H4 (cell line): ENCODE results near the gene CLMN. TPM values are rescaled to one million over a fixed set of nuclear protein-coding genes. Genes with fewer than 3 reads are reported as not detected.
A peak's percentile ranks its signal among the peaks of the same experiment; 100 is the strongest.
"Not testable (repeated sequence)": the region's sequence is repeated elsewhere in the genome, so short reads cannot be mapped to it uniquely, and the experiment has no call there.

Experiments used
- DNase-seq: peaks from one replicate; pipeline ENCODE4 v3.0.0-alpha.2; 2015; ENCODE audit warnings: low spot score
- total RNA-seq: library from RNA; depleted of rRNA; stranded (reverse); fragments of >200 nt; shearing (Covaris generic); gene quantifications from 2 replicates; pipeline ENCODE4 v1.2.3, GENCODE V29; 2014

CLMN gene
- total RNA-seq, 1 experiment from 2014 or later: 4.5 TPM

DNA sequence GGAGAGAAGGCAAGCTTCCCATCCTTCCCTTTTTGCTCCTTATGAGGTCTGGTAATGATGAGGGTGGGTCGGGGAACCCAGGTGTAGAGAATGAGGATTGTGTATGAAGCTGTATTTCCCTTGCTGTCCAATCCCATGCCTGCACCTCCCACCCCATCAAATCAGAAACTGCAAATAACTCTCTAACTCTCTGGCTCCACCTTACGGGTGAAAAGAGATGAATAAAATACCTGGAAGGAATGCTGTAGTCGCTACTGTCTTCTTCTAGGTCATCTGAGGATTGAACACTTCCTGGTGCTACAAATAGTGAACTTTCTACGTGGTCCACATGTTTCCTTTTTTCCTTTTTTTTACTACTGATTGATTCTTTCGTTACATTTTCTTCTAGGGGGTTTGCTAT, 123.4 kb downstream of the CLMN start:
- DNase-seq: no peak

DNA sequence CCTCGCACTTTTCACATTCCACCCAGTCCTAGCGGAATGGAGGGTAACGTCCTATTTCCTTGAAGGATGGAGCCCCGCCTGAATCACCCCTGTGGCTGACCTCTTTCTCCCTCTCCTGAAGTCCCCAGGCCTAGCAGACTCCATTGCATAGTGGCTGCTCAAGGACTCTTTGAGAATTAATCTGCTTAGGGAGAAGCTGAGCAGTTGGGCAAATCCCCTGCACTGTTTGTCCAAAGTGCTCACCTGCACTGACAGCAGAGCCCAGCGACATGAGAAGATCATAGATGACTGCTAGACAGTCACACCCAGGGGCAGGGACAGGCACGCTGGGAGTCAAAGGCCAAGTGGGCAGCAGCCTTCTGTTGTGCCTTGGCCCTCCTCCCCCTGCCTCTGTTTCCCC, 124.7 kb downstream of the CLMN start:
- DNase-seq: no peak

DNA sequence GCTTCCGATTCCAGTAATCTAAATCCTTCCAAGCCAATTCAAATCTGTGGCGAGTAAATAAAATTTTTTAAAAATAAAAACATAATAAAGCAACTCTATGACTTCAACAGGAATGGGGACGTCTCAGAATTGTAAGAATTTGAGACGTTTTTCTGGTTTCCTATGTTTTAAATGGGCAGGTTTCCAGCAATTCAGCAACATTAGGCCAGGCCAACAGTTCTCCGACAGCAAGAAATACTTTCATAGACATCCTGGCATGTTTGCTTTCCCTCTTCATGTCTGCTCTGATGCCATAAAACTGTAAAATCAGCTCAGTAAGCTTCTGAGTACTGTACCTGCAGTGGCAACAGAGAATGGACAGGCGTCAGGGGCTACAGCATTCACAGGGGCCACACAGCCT, 126.6 kb downstream of the CLMN start:
- no peak for DNase-seq

DNA sequence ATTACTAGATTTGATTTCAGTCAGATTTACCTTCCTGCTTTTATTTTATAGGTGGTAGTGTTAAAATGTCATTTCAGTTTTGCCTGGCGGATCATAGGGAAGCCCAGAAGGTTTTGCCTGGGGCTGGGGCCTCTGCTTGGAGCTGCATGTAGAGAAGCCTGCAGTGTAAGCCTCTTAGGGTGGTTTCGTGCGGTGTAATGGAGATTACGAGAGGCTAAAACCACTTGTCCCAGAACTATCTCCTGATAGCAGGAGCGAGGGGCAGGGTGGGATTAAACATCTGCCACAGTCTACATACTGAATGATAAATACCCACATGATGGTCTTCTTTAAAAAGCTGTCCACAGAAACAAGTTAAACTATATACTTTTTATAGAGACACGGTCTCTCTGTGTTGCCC, 127.4 kb downstream of the CLMN start:
- DNase-seq: no peak

DNA sequence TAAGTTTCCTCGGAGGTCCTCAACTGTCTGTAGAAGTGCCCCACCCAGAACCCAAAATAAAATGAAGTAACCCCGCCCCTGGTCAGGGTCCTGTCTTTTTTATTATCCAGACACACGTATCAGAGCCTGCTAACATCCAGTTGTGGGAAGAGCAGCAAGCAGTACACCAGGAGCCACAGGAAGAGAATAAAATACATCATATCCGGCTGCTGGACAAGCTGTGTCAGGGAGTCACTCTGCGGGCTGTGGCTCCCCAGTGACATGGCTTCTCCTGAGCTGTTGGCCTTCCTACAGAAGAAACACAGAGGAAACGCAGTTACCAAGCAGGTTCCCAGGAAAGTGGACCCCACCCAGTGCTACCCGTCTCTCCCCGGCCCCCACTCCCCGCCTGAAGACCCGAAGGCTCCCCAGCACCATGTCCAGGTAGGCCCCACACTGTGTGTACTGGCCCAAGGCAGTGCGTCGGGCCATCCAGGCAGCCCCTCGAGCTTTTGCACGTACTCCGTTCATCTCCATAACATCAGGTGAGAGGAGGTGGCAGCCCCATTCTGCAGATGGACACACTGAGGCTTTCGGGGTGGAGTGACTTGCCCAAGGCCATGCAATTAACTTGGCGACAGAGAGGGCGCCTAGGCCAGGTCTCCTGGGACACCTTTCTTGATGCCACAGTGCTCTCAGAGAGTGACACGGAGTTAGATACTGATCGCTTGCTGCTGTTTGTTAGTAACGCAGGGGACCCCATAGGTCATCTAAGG, 128.1 kb downstream of the CLMN start:
- no peak for DNase-seq

DNA sequence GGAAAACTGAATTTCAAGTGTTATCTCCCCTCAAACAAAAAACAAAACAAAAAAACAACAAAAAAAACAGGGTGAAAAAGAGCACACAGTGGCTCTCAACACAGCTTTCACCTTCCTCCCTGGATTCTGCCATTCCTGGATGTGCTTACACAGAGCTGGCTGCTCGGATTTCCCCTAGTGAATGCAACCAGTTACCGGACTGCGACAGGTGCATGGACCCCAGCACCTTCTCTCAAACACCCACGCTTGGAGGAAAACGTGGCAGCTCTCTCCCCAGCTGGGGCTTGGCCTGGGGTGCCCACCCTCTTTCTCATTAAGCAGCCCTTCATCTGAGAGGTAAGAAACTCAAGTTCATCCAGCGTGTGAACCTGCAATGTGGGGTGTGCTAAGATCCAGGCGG, 128.9 kb downstream of the CLMN start:
- no peak for DNase-seq

DNA sequence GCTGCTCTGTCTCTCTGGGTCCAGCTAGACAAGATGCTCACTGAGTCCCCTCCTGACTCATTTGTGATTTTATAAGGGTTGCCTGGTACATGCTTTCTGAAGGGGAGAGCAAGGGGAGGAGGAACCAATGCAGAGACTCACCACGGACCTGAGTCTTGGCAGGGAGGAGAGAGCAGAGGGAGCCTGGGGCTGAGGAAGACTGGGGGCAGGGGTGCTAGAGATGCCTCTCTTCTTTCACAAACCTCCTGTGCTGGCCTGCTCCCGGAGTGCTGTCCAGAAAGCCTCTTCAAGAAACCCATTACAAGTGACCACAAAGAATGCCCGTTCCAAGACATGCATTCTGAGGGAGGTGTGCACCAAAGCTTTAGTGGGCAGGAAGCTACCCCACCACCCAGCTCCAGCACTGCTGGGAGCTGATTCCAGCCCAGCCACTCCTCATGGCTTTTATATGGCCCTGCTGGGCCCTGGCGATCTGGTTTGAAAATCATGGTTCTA, 129.3 kb downstream of the CLMN start:
- no peak for DNase-seq

DNA sequence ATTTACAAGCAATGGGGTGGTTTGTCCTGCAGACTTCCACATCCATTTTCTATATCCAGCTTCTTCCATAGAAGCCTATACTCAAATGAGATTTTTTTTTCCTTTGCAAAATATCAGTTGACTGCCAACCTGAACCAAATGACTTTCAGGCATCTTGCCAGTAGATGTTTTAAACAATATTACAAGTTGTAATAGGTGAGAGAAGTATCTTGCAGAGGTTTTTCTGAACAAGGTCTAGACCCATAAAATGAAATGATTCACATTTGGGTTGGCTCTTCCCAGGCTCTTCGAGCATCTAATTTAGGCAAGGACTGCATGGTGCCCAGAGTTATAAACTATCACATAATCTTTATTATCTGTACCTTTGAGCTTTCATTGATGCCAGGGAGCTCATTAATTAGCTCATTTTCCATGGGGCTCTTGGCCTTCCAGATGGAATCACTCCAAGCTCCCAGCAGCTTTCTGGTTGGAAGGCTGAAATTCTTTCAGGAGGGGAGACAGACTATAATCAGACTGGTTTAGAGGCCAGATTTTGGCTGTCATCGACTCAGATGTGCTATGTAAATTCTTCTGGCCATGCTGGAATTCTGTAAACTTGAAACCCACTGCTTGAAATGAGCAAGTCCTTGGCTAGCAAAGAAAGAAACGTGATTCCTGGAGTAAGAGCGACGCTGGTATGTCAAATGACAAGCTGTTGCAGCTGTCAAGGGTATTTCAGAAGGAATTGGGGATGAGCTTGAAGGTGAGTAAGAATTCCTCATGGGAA, 130.2 kb downstream of the CLMN start:
- no peak for DNase-seq

DNA sequence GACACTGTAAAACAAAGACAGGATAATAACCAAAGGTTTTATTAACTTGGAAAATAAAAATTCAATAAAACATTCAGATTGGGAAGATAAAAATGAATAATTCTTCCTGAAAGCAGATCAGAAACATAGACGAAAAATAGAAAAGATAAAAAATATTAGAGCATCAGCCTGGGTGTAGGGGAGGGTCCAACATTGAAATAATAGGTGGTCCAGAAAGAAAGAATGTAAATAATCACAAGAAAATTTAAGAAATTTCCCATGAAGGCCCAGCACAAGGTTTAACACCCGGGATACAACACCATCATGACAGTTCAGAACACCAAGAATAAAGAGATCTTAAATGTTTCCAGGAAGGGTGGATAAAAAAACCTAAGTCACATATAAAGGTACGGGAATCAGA, 131.3 kb downstream of the CLMN start:
- no peak for DNase-seq

DNA sequence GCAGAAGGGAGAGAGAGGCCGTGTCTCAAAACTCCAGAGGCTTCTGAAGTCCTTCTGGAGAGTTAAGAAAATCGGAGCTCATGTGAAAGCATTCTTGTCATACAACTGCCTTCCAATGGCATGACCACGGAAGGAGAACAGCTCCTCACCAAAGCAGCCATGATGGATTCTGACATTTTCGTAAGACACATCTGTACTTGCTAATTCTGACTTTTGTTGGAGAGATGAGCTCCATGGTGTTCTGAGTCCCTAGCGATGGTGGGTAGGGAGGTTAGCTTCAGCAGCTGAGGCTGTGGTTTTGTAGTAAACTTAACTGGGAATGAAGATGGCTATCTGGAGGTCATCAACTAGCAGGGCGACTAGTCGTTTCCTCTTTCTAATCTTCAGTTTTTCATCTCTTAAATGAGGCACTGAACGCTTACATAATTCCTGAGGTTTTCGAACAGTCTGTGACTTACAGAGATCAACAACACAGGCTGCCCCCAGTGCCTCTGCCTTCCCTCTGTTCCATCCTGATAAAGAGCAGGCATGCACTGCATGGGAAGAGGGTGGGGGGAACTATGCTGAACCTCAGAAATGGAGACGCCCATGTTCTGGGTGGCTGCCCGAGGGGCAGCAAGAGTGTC, 133.8 kb downstream of the CLMN start:
- no peak for DNase-seq

DNA sequence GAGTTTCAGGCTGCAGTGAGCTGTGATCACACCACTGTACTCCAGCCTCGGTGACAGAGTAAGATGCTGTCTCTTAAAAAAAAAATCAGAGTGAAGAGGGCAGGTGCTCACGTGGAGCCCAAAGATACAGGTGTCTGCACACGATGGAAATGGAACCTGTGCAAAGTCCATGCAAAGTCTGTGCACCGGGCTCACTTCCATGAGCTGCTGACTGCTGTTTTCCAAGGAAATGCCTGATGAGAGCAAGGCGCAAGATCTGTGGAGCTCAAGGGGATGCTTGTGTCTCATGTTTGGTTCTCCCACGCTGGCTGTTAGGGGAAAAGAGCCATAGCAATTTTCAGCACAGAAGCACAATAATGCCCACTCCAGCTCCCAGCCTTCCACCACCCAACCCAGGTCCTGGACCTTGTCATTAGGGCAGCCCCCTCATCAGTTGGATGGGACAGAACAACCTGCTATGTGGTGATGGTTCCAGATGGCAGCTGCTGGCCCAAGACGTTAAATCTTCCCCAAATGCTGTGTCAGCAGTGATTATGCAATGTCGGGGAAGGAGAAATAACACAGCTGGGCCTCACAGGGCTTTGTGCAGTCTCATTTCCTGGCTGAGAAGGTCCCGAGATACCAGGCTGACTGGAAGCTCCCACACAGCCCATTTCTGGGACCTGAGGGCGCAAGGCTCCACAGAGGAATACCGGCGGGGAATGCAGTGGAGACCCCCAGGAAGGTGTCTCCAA, 134.5 kb downstream of the CLMN start:
- peak; percentile 52 for DNase-seq

DNA sequence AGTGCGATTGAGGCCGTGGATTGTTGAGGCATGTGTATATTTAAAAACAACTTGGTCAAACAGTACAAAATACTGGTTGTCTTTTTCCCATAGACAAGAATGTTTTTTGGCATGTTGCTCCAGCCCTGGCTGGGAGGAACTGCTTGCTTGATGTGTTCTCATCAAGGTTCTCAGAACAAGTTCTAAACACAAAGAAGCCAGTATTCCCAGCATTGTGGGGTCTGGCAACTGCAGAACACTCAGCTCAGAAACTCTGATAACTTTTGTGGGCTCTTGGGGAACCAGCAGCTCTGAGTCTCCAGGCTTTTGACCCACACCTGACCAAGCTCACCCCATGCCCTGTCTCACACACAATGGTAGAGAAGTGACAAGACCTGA, 135.3 kb downstream of the CLMN start:
- DNase-seq: no peak

DNA sequence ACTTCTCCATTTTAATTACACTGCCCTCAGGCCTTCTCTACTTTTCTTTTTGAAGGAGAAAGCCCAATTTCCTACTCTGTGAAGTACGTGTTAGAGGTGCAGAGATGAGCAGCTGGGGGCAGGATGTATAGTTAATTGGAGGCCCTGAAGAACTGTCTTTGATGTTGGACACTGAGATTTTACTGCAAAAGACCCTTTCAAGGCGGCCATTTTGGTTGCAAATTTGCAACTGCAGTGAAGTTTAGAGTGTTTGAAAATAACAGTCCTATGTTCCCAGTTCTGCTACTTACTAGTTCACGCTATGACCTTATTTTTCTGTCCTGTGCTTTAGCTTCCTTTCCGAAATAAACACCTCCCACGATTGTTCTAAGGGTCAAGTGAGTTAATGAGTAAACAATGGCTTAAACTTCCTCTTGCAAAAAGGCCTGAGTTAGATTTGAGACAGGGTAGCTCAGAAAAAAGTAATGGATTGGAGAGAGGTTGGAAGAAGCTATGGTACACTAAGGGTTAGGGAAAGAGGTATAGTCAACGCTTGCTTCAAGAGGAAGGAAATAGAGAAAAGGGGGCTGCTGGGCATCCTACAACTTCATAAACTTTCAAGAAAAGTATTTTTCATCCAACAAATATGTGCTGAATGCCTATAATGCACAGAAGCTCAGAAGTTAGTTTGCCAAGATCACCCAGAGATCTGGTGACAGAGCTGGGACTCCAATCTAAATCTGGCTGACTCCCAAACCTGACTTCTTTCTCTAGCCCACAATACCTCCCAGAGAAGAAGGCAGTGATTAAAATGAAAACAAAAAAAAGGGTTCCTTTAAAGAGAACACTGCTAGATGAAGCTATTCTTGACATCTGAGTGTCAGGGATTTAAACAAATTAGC, 135.9 kb downstream of the CLMN start:
- no peak for DNase-seq

DNA sequence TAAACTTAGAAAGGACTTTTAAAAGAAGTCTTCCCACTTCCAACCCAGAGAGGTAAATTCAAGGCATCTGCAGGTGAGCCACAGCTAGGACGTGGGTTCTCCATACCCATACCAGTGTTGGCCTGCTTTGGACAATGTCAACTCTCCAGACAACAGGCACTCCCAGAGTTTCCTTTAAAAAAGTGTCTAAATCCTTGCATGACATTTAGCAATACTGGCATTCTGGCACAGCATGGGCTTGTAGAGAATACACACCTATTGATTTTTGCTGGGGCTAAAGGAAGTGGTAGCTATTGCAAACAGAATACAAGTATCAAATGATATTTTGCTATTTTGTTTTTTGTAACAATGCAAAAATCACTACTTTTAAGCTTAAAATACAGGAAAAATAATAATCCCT, 136.6 kb downstream of the CLMN start:
- DNase-seq: no peak

DNA sequence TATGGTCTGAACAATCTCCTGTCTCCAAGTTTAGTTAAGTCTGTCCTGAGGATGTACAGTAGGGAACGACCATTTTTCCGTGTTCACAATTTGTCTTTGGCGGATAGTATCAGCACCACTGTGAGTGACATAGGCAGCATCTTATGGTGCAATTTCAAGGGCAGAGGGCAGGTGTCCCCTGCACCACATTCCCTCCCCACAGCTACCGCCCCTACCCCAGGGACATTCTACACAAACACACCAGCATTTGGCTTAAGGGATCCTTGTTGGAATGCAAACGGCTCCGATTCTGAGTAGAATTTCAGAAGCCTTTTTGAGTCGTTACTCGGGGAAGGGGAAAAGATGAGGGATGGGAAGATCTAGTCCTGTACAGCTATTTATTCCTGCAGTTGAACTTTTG, 137.3 kb downstream of the CLMN start:
- no peak for DNase-seq

DNA sequence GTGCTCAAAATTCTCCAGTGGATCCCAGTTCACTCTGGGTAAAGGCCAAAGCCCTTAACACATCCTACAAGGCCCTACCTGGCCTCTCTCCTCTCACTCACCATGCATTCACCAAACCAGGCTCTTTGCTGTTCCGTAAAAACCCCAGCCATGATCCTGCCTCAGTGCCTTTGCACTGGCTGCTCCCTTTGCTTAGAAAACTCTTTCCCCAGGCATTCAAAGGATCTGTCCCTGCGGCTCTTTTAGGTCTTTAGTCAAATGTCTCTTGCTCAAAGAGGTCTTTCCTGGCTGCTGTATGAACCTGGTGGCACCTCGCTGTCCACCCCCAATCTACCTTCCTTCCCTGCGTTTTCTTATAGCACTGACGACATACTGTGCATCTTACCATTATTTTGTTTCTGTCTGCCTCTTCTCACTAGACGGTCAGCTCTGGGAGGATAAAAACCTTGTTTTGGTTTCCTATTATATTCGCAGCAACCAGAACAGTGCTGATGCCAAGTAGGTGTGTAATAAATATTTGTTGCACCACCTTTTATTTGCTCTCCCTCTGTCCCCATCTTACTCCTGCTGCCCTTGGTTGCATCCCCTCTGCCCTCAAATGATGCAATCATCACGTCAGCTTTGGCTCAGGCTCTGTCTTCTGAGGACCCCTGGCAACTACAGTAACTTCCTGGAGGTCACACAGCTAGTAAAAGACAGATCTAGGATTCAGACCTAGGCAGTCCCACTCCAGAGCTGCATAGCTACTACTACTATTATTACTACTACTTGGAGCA, 138.6 kb downstream of the CLMN start:
- DNase-seq: no peak

DNA sequence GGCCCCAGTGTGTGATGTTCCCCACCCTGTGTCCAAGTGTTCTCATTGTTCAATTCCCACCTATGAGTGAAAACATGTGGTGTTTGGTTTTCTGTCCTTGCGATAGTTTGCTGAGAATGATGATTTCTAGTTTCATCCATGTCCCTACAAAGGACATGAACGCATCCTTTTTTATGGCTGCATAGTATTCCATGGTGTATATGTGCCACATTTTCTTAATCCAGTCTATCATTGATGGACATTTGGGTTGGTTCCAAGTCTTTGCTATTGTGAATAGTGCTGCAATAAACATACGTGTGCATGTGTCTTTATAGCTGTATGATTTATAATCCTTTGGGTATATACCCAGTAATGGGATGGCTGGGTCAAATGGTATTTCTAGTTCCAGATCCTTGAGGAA, 144.0 kb downstream of the CLMN start:
- not testable (repeated sequence) for DNase-seq

DNA sequence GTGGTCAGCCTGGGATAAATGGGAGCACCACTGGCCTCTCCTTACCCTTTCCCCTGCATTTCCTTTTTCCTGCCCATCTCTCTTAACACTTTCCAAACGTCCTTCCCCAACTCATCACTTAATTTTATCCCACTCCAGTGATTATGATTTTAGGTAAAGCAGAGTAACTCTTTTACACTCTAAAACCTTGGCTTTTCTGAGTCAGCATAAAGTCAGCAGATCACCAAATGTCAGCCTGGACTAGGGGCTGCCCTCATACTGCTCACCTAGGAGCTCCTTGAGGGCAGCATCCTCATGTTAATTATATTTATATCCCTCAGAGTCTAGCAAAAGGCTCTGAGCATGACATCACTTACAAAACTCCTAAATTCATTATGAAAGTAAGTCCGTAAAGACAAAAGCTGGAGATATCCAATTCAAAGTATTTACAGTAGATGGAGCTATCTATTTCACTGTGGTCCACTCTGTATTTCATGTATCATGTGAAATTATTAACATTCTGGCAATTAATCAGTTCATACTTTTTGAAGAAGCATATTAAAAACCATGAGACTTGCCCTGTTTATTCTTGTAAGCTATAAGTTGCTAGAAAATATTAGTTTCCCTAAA, 145.4 kb downstream of the CLMN start:
- DNase-seq: no peak

DNA sequence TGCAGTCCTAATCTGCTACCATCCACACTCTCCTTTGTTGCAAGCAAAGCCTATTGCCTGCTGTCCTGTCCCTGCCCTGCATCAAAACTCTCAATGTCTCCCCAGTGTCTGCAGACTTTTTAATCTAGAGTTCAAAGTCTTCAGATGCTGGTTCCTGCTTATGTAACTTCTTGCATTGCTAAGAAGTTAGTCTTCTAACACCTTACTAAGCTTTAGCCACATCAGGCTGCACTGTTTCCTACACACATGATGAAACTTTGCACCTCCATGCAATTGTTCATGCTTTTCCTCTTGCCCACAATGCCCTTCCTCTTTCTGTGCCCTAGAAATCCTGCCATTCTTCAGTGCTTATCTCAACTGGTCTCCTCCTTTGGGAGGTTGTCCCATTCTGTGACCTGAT, 146.2 kb downstream of the CLMN start:
- DNase-seq: no peak

DNA sequence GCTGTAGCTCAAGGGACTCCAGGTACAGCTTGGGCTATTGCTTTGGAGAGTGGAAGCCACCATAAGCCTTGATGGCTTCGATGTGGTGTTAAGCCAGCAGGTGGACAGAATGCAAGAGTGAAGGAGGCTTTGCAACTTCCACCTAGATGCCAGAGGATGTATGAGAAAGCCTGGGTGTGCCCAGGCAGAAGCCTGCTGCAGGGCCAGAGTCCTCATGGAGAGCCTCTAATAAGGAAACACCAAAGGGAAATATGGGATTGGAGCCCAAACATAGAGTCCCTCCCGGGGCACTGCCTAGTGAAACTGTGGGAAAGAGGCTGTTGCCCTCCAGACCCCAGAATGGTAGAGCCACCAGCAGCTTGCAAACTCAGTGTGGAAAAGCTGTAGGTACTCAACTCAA, 152.5 kb downstream of the CLMN start:
- DNase-seq: no peak
